Stimulated activated CD8-positive, alpha-beta memory T cell treated with anti-CD3 and anti-CD28 coated beads, Interleukin-7, amount 100 ng/mL, for 24 hours (primary cell): ENCODE data around the gene FNBP1.
A peak's percentile ranks its signal among the peaks of the same experiment; 100 is the strongest.

Source experiments
- DNase-seq: peaks from one replicate; pipeline ENCODE4 v3.0.0-alpha.2; 2020; ENCODE audit warnings: low read depth

FNBP1 gene

DNA sequence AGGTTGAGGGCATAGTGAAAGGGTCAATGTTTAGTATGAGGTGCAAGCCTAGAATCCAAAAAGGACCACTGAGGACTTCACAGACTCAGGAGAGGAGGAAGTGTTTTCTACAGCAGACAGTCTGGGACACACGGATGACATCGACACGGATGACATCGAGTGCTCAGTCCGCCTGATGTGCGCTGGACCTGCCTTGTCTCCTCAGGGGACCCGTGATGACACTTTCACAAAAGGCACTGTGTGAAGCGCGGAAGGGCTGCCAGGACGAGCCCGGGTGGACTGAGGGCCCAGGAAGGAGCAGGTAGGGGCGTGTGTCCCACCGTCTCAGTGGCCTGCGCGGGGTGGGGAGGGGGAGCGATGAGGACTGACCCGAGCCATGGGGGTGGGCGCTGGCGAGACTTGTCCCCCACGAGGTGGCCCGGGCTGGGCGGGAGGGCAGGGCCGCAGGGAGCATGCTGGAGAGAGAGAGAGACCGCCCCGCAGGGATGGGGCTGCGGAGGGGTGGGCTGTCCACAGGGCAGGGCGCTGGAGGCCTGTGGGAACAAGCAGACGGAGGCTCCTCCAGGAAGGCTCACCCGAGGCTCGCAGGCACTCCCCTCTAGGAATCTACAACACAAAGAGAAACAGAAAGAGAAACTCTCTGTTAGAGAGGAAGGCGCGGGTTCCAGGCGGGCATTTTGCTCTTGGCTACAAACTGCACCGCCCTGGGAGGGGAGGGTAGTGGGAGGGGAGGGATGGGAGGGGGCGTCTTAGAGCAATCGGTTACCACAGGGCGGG is 152.9 kb downstream of the FNBP1 start:
- no peak for DNase-seq

DNA sequence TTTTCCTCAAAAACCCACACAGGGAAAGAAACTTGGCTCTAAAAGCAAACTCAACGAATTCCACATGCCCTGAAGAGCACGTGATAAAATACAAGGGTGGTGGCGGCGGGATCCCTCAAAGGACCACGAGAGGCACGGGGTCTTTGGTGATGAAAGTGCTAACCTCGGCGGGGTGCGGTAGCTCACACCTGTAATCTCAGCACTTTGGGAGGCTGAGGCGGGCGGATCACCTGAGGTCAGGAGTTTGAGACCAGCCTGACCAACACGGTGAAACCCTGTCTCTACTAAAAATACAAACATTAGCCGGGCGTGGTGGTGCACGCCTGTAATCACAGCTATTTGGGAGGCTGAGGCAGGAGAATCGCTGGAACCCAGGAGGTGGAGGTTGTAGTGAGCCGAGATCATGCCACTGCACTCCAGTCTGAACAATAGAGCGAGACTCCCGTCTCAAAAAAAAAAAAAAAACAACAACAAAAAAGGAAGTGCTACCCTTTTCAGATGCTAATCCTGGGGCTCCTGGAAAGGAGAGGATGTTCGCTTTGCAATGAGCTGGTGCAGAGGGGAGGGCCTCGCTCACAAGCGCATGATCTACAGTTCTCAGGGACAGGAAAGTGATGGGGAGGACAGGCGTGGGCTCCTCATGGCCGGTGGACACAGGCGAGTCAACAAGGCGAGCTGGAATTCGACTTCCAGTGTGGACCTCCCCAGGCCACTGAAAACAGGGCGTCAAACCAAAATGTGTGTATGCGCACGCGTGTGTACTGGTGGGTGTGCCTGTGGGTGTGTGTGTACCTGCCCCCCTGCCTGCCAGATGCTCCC is 153.7 kb downstream of the FNBP1 start:
- no peak for DNase-seq

DNA sequence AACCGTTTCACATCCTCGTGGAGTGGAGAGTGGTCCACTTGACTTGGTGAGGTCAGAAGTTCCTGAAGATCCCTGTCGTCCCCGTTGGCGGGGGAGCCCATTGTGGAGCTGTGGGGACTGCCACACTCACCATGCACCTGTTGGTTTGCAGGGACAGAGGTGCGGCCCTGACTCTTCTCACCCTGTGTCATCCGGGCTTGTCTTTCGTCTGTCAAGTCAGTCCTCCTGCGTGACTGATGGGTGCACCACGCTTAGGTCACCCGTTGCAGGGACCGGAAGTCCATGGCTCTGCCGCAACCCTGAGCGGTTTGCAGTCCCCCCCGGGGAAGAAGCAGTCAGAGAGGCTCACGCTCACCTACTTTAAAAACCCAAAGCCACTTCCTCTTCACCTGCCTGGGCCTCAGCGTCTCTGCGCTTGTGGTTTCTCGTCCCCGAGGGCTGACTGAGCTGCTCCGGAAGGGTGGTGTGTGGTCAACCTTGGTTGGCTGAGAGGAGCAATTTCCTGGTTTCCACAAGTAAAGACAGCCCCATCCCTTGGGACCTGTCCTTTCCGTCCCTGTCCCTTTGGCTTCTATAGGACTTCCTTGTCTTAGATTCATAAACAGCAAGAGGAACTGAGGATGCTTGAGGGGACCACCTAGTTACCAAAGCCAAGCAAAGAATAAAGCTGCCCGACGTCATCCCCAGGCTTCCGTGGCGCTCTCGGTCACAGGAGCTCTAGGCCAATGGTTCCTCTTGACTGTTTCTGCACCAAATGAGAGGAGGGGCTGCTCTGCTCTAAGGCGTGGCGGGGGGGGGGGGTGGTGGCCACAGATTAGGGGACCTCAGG is 154.5 kb downstream of the FNBP1 start:
- DNase-seq: peak; percentile 82

DNA sequence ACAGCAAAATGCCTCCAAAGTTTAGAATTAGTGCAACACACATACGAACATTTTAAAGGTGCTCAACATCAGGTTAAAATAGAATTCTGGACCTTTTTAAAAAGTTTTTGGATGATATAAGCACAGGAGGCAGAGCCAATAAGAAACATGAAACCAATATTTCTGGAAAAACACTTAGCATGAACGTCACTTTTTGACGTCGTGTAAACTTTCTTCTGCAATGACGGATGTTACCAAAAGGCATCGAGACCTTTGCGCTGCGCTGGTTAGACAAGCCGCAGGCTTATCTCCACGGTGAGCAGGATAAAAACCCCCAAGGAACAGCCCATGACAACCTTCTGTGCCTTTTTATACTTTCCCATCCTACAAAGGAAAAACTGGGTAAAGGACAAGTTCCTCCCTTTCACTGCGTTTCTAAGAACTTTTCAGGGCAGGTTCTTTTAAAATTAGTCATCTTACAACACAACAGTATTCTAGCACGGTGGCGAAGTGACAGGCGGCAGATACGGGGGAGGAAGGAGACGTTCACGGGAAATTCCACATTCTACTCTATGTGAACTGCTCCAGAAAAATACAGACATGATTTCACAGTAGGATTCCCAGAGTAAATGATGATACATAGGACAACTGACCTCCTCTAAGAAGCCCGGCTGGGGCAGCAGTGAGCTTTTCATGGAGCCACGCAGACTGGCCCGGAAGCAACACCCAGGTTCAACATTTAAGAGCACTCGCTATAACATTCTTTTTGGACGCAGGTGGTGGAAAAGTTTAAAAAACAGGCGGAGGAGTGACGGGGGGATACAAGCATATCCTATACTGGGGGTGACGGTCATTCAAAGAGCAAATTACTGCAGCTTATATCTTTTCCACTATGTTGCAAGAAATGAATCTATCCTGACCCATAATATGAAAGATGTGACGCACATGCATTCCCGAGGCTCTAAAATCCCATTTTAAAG is 155.4 kb downstream of the FNBP1 start:
- DNase-seq: no peak

DNA sequence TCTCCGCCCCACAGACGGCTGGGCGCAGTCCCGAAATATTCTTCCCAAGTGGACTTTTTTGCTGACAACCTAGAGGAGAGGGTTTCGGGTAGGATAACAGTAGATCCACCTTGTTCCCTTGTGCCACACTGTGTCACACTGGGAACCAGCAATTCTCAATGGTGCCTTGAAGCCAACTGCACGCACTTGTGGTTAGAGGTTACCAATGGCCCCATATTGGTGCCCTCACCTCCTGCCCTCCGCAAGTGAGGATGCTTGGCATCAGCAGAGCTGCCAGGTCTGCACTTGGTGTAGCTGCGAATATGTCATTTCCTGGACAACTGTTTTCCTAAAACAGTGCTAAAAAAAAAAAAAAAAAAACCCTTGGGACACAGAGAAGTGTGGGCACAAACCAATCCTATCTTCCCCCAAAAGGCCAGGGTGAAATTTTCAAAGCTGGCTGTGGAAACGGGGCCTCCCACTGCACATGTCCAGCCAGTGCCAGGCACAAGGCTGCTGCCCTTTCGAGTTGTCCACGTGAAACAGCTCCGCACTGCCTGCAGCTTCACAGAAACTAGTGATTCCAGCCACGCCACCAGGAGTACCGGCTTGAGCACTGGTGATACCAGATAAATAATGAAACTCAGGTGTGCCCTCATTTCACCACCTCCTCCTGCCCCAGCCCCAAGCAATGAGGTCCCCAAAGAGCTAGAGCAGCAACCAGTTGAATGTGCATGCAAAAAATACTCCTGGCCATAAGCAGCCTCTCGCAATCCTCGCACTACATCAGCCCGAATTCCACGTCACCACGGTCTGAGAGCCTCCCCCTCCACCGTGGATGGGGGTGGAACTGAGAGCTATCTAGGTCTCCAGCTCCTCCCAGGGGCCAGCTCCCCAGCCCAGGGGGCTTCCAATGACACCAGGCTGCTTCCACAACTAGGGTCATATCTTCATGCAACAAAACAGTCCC is 156.5 kb downstream of the FNBP1 start:
- DNase-seq: no peak

DNA sequence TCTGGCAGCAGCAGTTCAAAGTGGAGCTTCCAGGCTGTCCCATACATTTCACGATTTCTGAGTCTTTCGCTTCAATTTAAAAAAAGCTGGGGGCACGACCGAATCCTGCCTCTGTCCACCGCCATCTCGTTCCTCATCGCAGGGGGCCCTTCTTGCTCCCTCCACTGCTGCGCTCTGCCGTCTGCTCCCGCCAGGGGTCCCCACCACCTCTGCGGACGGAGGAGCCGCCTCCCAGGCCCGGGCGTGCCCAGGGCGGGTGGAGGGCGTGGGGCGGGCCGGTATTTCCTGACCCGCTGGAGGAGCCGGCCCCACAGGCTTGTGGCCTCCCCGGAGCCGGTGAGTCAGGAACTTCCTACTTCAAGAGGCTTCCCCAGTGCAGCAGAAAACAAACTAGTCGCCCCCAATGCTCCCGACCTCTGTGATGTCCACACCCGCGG is 157.3 kb downstream of the FNBP1 start:
- peak; percentile 87 for DNase-seq

GRCh38 chr9:129885018-129885669 is 157.8 kb downstream of the FNBP1 start:
- DNase-seq: no peak

GRCh38 chr9:129884220-129885017 is 158.6 kb downstream of the FNBP1 start:
- peak; percentile 93 for DNase-seq

GRCh38 chr9:129881547-129882324 is 161.3 kb downstream of the FNBP1 start:
- no peak for DNase-seq

- DNase-seq: no peak
Observed at GRCh38 chr9:129880654-129881546, 162.1 kb downstream of the FNBP1 start.

- DNase-seq: no peak
Observed at GRCh38 chr9:129879991-129880653, 162.9 kb downstream of the FNBP1 start.

DNA sequence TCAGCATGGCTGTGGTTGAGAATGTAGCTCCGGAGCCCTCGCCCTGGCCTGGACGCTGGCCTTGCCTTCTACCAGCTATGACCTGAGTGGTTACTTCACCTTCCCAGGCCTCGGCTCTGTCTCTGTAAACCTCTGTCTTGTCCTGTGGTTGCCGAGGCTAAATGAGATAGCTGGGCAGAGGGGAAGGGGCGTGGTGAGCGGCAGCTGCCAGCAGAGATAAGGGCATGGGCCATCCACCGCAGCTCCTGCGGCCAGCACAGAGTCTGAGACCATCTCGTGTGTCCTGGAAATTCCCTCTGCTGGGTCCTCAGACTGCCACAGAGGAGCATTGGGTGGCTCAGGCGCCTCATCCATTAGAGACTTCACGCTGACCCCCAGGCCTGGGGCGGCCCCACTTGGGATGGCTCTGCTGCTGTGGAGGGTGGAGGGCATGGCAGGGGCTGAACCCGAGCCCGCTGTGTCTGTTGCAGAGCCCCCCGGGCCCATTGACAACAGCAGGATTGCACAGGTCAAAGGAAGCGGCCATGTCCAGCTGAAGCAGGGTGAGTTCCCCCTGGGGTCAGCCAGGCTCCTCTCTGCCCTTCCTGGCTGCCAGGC is 163.8 kb downstream of the FNBP1 start:
- DNase-seq: no peak

- DNase-seq: no peak
Observed at GRCh38 chr9:129878291-129878690, 164.7 kb downstream of the FNBP1 start.

DNA sequence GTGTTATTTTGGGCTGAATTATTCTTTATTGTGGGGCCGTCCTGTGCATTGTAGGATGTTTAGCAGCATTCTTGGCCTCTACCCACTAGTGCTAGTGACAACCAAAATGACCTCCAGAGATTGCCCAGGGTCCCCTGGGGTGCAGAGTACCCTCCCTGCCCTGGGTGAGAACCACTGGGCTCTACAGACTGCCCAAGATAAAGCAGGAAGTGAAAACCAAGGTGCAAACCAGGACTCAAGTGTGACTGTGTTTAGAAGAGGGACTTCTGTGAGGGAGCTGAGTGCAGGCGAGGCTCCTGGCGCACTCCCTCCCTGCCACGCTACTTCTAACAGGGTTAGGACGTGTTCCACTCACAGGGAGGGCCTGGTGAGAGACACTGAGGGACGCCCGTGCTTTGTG is 166.2 kb downstream of the FNBP1 start:
- DNase-seq: no peak

GRCh38 chr9:129875687-129876395 is 167.1 kb downstream of the FNBP1 start:
- DNase-seq: no peak
